ENCODE data around the gene RIMBP3C. TPM values are rescaled to one million over a fixed set of nuclear protein-coding genes. Genes with fewer than 3 reads are reported as not detected.
"Not testable (repeated sequence)": the region's sequence is repeated elsewhere in the genome, so short reads cannot be mapped to it uniquely, and the experiment has no call there.

RIMBP3C gene
- under 1 TPM; 0.18 to 0.33 TPM for total RNA-seq

GRCh38 chr22:21551361-21551760 lies at the start of gene RIMBP3C:
TSS of gene RIMBP3C (minus strand) at chr22:21551461. CDS start at chr22:21550976, 485 bp downstream.
- DNase-seq; H3K36me3 Mint-ChIP-seq (ENCODE audit: low read depth); POLR2A ChIA-PET; H3K4me3 Mint-ChIP-seq; ATAC-seq; H3K9me3 Mint-ChIP-seq (ENCODE audit: low read depth); H3K27me3 Mint-ChIP-seq; H3K4me1 Mint-ChIP-seq; H3K27ac Mint-ChIP-seq; CTCF ChIA-PET; intact Hi-C loops (cut with DNase I, micrococcal nuclease): not testable (repeated sequence)

- intact Hi-C loops (cut with DNase I, micrococcal nuclease), result no loop called here
- ChIA-PET CTCF (no interaction called here), POLR2A (no interaction called here)
These were observed 48.0 kb upstream of the RIMBP3C start for GRCh38 chr22:21599053-21599893.

GRCh38 chr22:21598302-21598701 lies 47.0 kb upstream of the RIMBP3C start:
- ChIA-PET POLR2A (interaction anchor here (0.6 kb wide), 1 partner anchor 9 kb away, joined by 3 read pairs; no protein-coding TSS in a partner anchor), CTCF (interaction anchor here (0.9 to 1.4 kb wide), 4 partner anchors 10 to 44 kb away, joined by 3 to 4 read pairs (median 3); no protein-coding TSS in a partner anchor)
- peaks cover 31% of the 10 kb centered on the region for H3K4me1 Mint-ChIP-seq
- peak overlapping the region; percentile 33 for H3K27ac Mint-ChIP-seq
- no peak overlapping the region for H3K4me3 Mint-ChIP-seq
- peaks cover 43% of the 10 kb centered on the region for H3K36me3 Mint-ChIP-seq (ENCODE audit: low read depth)
- intact Hi-C loops (cut with DNase I, micrococcal nuclease), result no loop called here
- no peaks in the 10 kb centered on the region for H3K27me3 Mint-ChIP-seq
- ATAC-seq (no peak), DNase-seq (no peak)
- H3K9me3 Mint-ChIP-seq (ENCODE audit: low read depth), result no peaks in the 10 kb centered on the region

More at GRCh38 chr22:21599053-21599893, 48.0 kb upstream of the RIMBP3C start:
- no peaks in the 10 kb centered on the region for H3K9me3 Mint-ChIP-seq (ENCODE audit: low read depth)
- ATAC-seq (no peak), DNase-seq (no peak)
- H3K27me3 Mint-ChIP-seq, result no peaks in the 10 kb centered on the region
- H3K27ac Mint-ChIP-seq, result peak overlapping the region; percentile 9
- no peak overlapping the region for H3K4me3 Mint-ChIP-seq
- peaks cover 33% of the 10 kb centered on the region for H3K36me3 Mint-ChIP-seq (ENCODE audit: low read depth)
- H3K4me1 Mint-ChIP-seq, result peaks cover 21% of the 10 kb centered on the region

- H3K27ac Mint-ChIP-seq; H3K27me3 Mint-ChIP-seq; H3K4me3 Mint-ChIP-seq; intact Hi-C loops (cut with DNase I, micrococcal nuclease); H3K9me3 Mint-ChIP-seq (ENCODE audit: low read depth); DNase-seq; ATAC-seq: not testable (repeated sequence)
- CTCF ChIA-PET, result interaction anchor here (1.3 to 1.4 kb wide), 2 partner anchors 9 to 46 kb away, joined by 3 to 4 read pairs; no protein-coding TSS in a partner anchor
- peaks cover 45% of the 10 kb centered on the region for H3K36me3 Mint-ChIP-seq (ENCODE audit: low read depth)
- peaks cover 33% of the 10 kb centered on the region for H3K4me1 Mint-ChIP-seq
- POLR2A ChIA-PET, result interaction anchor here (0.7 kb wide), 1 partner anchor 19 kb away, joined by 3 read pairs; no protein-coding TSS in a partner anchor
These were observed 45.3 kb upstream of the RIMBP3C start for GRCh38 chr22:21596356-21597135.

- ChIA-PET CTCF (no interaction called here), POLR2A (no interaction called here)
- no peak for ATAC-seq
- Mint-ChIP-seq H3K27me3 (no peaks in the 10 kb centered on the region), H3K4me3 (no peak overlapping the region), H3K36me3 (ENCODE audit: low read depth) (peaks cover 48% of the 10 kb centered on the region), H3K4me1 (peaks cover 43% of the 10 kb centered on the region), H3K9me3 (ENCODE audit: low read depth) (no peaks in the 10 kb centered on the region), H3K27ac (peak overlapping the region; percentile 2)
- intact Hi-C loops (cut with DNase I, micrococcal nuclease), result no loop called here
- no peak for DNase-seq
These were observed 43.7 kb upstream of the RIMBP3C start for GRCh38 chr22:21594865-21595452.

GRCh38 chr22:21593406-21594232 lies 42.4 kb upstream of the RIMBP3C start:
- POLR2A ChIA-PET, result no interaction called here
- no peaks in the 10 kb centered on the region for H3K27me3 Mint-ChIP-seq
- intact Hi-C loops (cut with DNase I, micrococcal nuclease), result no loop called here

GRCh38 chr22:21592422-21592821 lies 41.2 kb upstream of the RIMBP3C start:
- H3K27me3 Mint-ChIP-seq, result no peaks in the 10 kb centered on the region
- H3K36me3 Mint-ChIP-seq (ENCODE audit: low read depth), result peaks cover 47% of the 10 kb centered on the region
- no peaks in the 10 kb centered on the region for H3K9me3 Mint-ChIP-seq (ENCODE audit: low read depth)
- DNase-seq (no peak), ATAC-seq (no peak)
- H3K4me3 Mint-ChIP-seq, result no peak overlapping the region
- intact Hi-C loops (cut with DNase I, micrococcal nuclease), result no loop called here
- ChIA-PET CTCF (no interaction called here), POLR2A (no interaction called here)
- no peak overlapping the region for H3K27ac Mint-ChIP-seq
- H3K4me1 Mint-ChIP-seq, result peaks cover 54% of the 10 kb centered on the region

More at GRCh38 chr22:21593406-21594232, 42.4 kb upstream of the RIMBP3C start:
- no peak overlapping the region for H3K4me3 Mint-ChIP-seq
- DNase-seq, result no peak
- CTCF ChIA-PET, result interaction anchor here (0.6 to 0.8 kb wide), 2 partner anchors 11 to 12 kb away, joined by 3 to 4 read pairs; no protein-coding TSS in a partner anchor
- H3K36me3 Mint-ChIP-seq (ENCODE audit: low read depth), result peaks cover 51% of the 10 kb centered on the region
- no peak for ATAC-seq
- no peaks in the 10 kb centered on the region for H3K9me3 Mint-ChIP-seq (ENCODE audit: low read depth)
- peaks cover 48% of the 10 kb centered on the region for H3K4me1 Mint-ChIP-seq
- peak overlapping the region; percentile 23 for H3K27ac Mint-ChIP-seq

GRCh38 chr22:21591695-21592094 lies 40.4 kb upstream of the RIMBP3C start:
- ChIA-PET POLR2A (no interaction called here), CTCF (interaction anchor here (0.6 kb wide), 1 partner anchor 23 kb away, joined by 3 read pairs; no protein-coding TSS in a partner anchor)
- no peaks in the 10 kb centered on the region for H3K27me3 Mint-ChIP-seq
- peaks cover 44% of the 10 kb centered on the region for H3K36me3 Mint-ChIP-seq (ENCODE audit: low read depth)
- DNase-seq (no peak), ATAC-seq (no peak)
- no peaks in the 10 kb centered on the region for H3K9me3 Mint-ChIP-seq (ENCODE audit: low read depth)
- no peak overlapping the region for H3K27ac Mint-ChIP-seq
- no peak overlapping the region for H3K4me3 Mint-ChIP-seq
- H3K4me1 Mint-ChIP-seq, result peaks cover 61% of the 10 kb centered on the region
- intact Hi-C loops (cut with DNase I, micrococcal nuclease), result no loop called here

- H3K27ac Mint-ChIP-seq, result peak overlapping the region; percentile 41
- intact Hi-C loops (cut with DNase I, micrococcal nuclease), result no loop called here
- DNase-seq (no peak), ATAC-seq (no peak)
- ChIA-PET CTCF (no interaction called here), POLR2A (no interaction called here)
- H3K4me3 Mint-ChIP-seq, result no peak overlapping the region
- H3K27me3 Mint-ChIP-seq, result no peaks in the 10 kb centered on the region
- peaks cover 61% of the 10 kb centered on the region for H3K4me1 Mint-ChIP-seq
- H3K9me3 Mint-ChIP-seq (ENCODE audit: low read depth), result no peaks in the 10 kb centered on the region
- peaks cover 43% of the 10 kb centered on the region for H3K36me3 Mint-ChIP-seq (ENCODE audit: low read depth)
These were observed 39.8 kb upstream of the RIMBP3C start for GRCh38 chr22:21590809-21591641.

- DNase-seq (no peak), ATAC-seq (no peak)
- Mint-ChIP-seq H3K9me3 (ENCODE audit: low read depth) (no peaks in the 10 kb centered on the region), H3K4me1 (peaks cover 75% of the 10 kb centered on the region), H3K36me3 (ENCODE audit: low read depth) (peaks cover 34% of the 10 kb centered on the region), H3K27ac (peak overlapping the region; percentile 44), H3K27me3 (no peaks in the 10 kb centered on the region), H3K4me3 (no peak overlapping the region)
- ChIA-PET POLR2A (no interaction called here), CTCF (interaction anchor here (2.2 kb wide), 1 partner anchor 15 kb away, joined by 8 read pairs; no protein-coding TSS in a partner anchor)
- intact Hi-C loops (cut with DNase I, micrococcal nuclease), result loop anchor here (2.0 to 10.0 kb wide), 5 partner anchors 38 to 1472 kb away; partner anchors contain the start of genes MAPK1 (in 1 of the 2), RANBP1 (in 1 of the 2), SDF2L1 (in 1 of the 2) and TRMT2A (in 1 of the 2)
These were observed 38.1 kb upstream of the RIMBP3C start for GRCh38 chr22:21589396-21589795.

Data from activated CD4-positive, alpha-beta T cell treated with anti-CD3 and anti-CD28 coated beads for 36 hours (primary cell).